H1 (cell line): ENCODE results near the gene FARS2. TPM values are rescaled to one million over a fixed set of nuclear protein-coding genes. Genes with fewer than 3 reads are reported as not detected.

ENCODE experiments used
- CTCF ChIA-PET: fragments of 300-600 bp; sonication (Branson Sonifier 250); formaldehyde crosslinking; loops from one replicate; lab custom pipeline; 2021; ENCODE audit not compliant: partially characterized antibody; lab: Charles Lee
- POLR2A ChIA-PET: fragments of 300-600 bp; sonication (Branson Sonifier 250); formaldehyde crosslinking; loops from one replicate; lab custom pipeline; 2021; ENCODE audit warnings: inconsistent platforms; ENCODE audit not compliant: partially characterized antibody; lab: Charles Lee
- DNase-seq, 2 experiments: peaks; one replicate each; pipeline versions ENCODE4 v3.0.0 to v3.0.0-alpha.2; 2010 to 2022; ENCODE audit warnings: low spot score in 2 of 2, low read depth in 1 of 2, mixed read lengths in 1 of 2
- FAIRE-seq: peaks from 2 replicates; lab custom pipeline; 2011; peaks lifted over from hg19 to GRCh38; lab: Jason Lieb, UNC
- H2AFZ ChIP-seq: 2 replicates; pipeline ENCODE4 v1.8.1; 2012; ENCODE audit warnings: low read length, inconsistent platforms
- H2AK5ac ChIP-seq: 2 replicates; pipeline ENCODE4 v1.6.1; 2013; ENCODE audit warnings: low read depth, low read length
- H2BK120ac ChIP-seq: replicated peaks from 2 replicates; pipeline ENCODE3; 2013; ENCODE audit warnings: low read depth, low read length, inconsistent platforms
- H2BK12ac ChIP-seq: 2 replicates; pipeline ENCODE4 v1.6.1; 2013; ENCODE audit warnings: low read depth, low read length
- H2BK15ac ChIP-seq: 2 replicates; pipeline ENCODE4 v1.6.1; 2013; ENCODE audit warnings: low read length
- H2BK20ac ChIP-seq: 2 replicates; pipeline ENCODE4 v1.6.1; 2013; ENCODE audit warnings: low read length
- H2BK5ac ChIP-seq: 2 replicates; pipeline ENCODE4 v1.6.1; 2013; ENCODE audit warnings: low read depth, low read length
- H3K14ac ChIP-seq: 2 replicates; pipeline ENCODE4 v1.6.1; 2013; ENCODE audit warnings: inconsistent platforms; ENCODE audit not compliant: insufficient read length
- H3K18ac ChIP-seq: 2 replicates; pipeline ENCODE4 v1.6.1; 2013; ENCODE audit warnings: low read length; ENCODE audit errors: extremely low read depth
- H3K23ac ChIP-seq: 2 replicates; pipeline ENCODE4 v1.6.1; 2013; ENCODE audit warnings: inconsistent platforms; ENCODE audit not compliant: insufficient read length
- H3K23me2 ChIP-seq: 2 replicates; pipeline ENCODE4 v1.6.1; 2013; ENCODE audit warnings: low read depth, low read length
- H3K27ac ChIP-seq: 2 replicates; pipeline ENCODE4 v1.6.1; 2011; ENCODE audit warnings: low read depth, low read length, inconsistent platforms
- H3K27me3 ChIP-seq, 4 experiments: replicated peaks in 1 of 4; 1 replicate in 1 of 4; 2 replicates in 3 of 4; pipeline versions ENCODE4 v1.6.1 to v1.8.1; 2011 to 2013; ENCODE audit warnings: low read length in 3 of 4, mild to moderate bottlenecking in 3 of 4, inconsistent platforms in 2 of 4, mixed read lengths in 2 of 4, moderate library complexity in 1 of 4; ENCODE audit not compliant: control insufficient read depth in 3 of 4, insufficient read depth in 3 of 4; ENCODE audit errors: extremely low read depth in 1 of 4
- H3K36me3 ChIP-seq, 4 experiments: 2 replicates each; pipeline versions ENCODE4 v1.6.1 to v1.8.1; 2011 to 2013; ENCODE audit warnings: mild to moderate bottlenecking in 4 of 4, low read length in 3 of 4, moderate library complexity in 2 of 4, control low read depth in 1 of 4, inconsistent platforms in 1 of 4; ENCODE audit not compliant: insufficient read depth in 4 of 4, control insufficient read depth in 2 of 4
- H3K4ac ChIP-seq: replicated peaks from 2 replicates; pipeline ENCODE3; 2013; ENCODE audit warnings: low read length, low read depth, mixed read lengths, inconsistent platforms; ENCODE audit not compliant: insufficient read length
- H3K4me1 ChIP-seq, 4 experiments: replicated peaks in 1 of 4; 1 replicate in 1 of 4; 2 replicates in 3 of 4; pipeline versions ENCODE4 v1.6.1 to v1.8.1; 2011 to 2013; ENCODE audit warnings: low read length in 3 of 4, inconsistent platforms in 2 of 4, mixed read lengths in 1 of 4; ENCODE audit not compliant: insufficient read depth in 4 of 4, control insufficient read depth in 3 of 4
- H3K4me2 ChIP-seq, 2 experiments: 2 replicates each; pipeline versions ENCODE4 v1.6.1 to v1.8.1; 2011 to 2013; ENCODE audit warnings: low read depth in 2 of 2, low read length in 2 of 2, control low read depth in 1 of 2, inconsistent platforms in 1 of 2, mild to moderate bottlenecking in 1 of 2; ENCODE audit not compliant: insufficient read depth in 1 of 2
- H3K4me3 ChIP-seq, 4 experiments: fragments of 200-600, 300-600 bp in 1 of 4; sonication (generic), shearing (Covaris generic), sonication (Bioruptor Twin) in 1 of 4; 2 replicates each; pipeline versions ENCODE4 v1.5.1 to v1.8.1; 2011 to 2016; ENCODE audit warnings: low read length in 4 of 4, low read depth in 3 of 4, control low read depth in 2 of 4, inconsistent platforms in 2 of 4, mild to moderate bottlenecking in 2 of 4, mixed read lengths in 1 of 4, moderate library complexity in 1 of 4; ENCODE audit not compliant: insufficient read depth in 2 of 4; ENCODE audit errors: extremely low read depth in 1 of 4
- H3K56ac ChIP-seq: replicated peaks from 2 replicates; pipeline ENCODE3; 2013; ENCODE audit warnings: low read depth, mild to moderate bottlenecking, mixed read lengths, low read length, inconsistent platforms; ENCODE audit not compliant: insufficient read length
- H3K79me1 ChIP-seq: 2 replicates; pipeline ENCODE4 v1.6.1; 2013; ENCODE audit warnings: low read depth, low read length, control low read depth
- H3K79me2 ChIP-seq, 2 experiments: 2 replicates each; pipeline versions ENCODE4 v1.6.1 to v1.8.1; 2012 to 2013; ENCODE audit warnings: low read length in 2 of 2, mild to moderate bottlenecking in 2 of 2, inconsistent platforms in 1 of 2; ENCODE audit not compliant: insufficient read depth in 2 of 2, control insufficient read depth in 1 of 2
- H3K9ac ChIP-seq, 4 experiments: replicated peaks in 1 of 4; 1 replicate in 1 of 4; 2 replicates in 3 of 4; pipeline versions ENCODE4 v1.6.1 to v1.8.1; 2011 to 2013; ENCODE audit warnings: low read depth in 3 of 4, low read length in 3 of 4, control low read depth in 2 of 4, mild to moderate bottlenecking in 2 of 4, moderate library complexity in 2 of 4, inconsistent platforms in 1 of 4; ENCODE audit errors: extremely low read depth in 1 of 4
- H3K9me3 ChIP-seq, 2 experiments: 2 replicates each; pipeline versions ENCODE4 v1.6.1 to v1.8.1; 2012 to 2013; ENCODE audit warnings: mild to moderate bottlenecking in 2 of 2, moderate library complexity in 2 of 2, control low read depth in 1 of 2, inconsistent platforms in 1 of 2, low read depth in 1 of 2, low read length in 1 of 2, mixed read lengths in 1 of 2; ENCODE audit not compliant: insufficient read depth in 2 of 2
- H4K20me1 ChIP-seq, 2 experiments: replicated peaks in 1 of 2; 2 replicates each; pipeline versions ENCODE3 to v1.8.1; 2011 to 2013; ENCODE audit warnings: inconsistent platforms in 2 of 2, low read length in 2 of 2, mild to moderate bottlenecking in 1 of 2; ENCODE audit not compliant: insufficient read depth in 2 of 2, control insufficient read depth in 1 of 2
- H4K5ac ChIP-seq: 2 replicates; pipeline ENCODE4 v1.6.1; 2013; ENCODE audit warnings: low read length, low read depth, mixed read lengths, inconsistent platforms; ENCODE audit not compliant: insufficient read length
- H4K8ac ChIP-seq: 2 replicates; pipeline ENCODE4 v1.8.0; 2013; ENCODE audit warnings: mild to moderate bottlenecking, moderate library complexity, low read length, inconsistent platforms; ENCODE audit not compliant: insufficient read depth; ENCODE audit errors: extremely low read depth
- H4K91ac ChIP-seq: replicated peaks from 2 replicates; pipeline ENCODE3; 2013; ENCODE audit warnings: low read length, mixed read lengths, inconsistent platforms; ENCODE audit not compliant: insufficient read length
- ASH2L ChIP-seq: fragments of 200-600, 300-600 bp; sonication (generic); IDR thresholded peaks from one replicate; pipeline ENCODE4 v1.7.1; 2017; ENCODE audit warnings: low read length
- CTBP2 ChIP-seq: IDR thresholded peaks from 2 replicates; pipeline ENCODE4 v1.7.0; 2011; ENCODE audit warnings: borderline replicate concordance, mild to moderate bottlenecking, moderate library complexity, mixed read lengths, low read length; ENCODE audit not compliant: insufficient read depth, insufficient read length
- EGR1 ChIP-seq: IDR thresholded peaks from 2 replicates; pipeline ENCODE4 v1.6.1; 2011; ENCODE audit warnings: low read depth, low read length, borderline replicate concordance
- EP300 ChIP-seq, 2 experiments: IDR thresholded peaks; 1 replicate in 1 of 2; 2 replicates in 1 of 2; pipeline ENCODE4 v1.6.1; 2011 to 2012; ENCODE audit warnings: low read depth in 2 of 2, low read length in 2 of 2, mild to moderate bottlenecking in 2 of 2, borderline replicate concordance in 1 of 2, inconsistent platforms in 1 of 2, moderate library complexity in 1 of 2
- EZH2 ChIP-seq: fragments of 200-600 bp; sonication (generic); IDR thresholded peaks from 2 replicates; pipeline ENCODE4 v1.7.1; 2012; ENCODE audit warnings: low read depth, mild to moderate bottlenecking, moderate library complexity, low read length, inconsistent platforms; ENCODE audit not compliant: severe bottlenecking
- JUND ChIP-seq: IDR thresholded peaks from 2 replicates; pipeline ENCODE4 v1.6.1; 2011; ENCODE audit warnings: mild to moderate bottlenecking, improper control_type of control experiment, low read length
- POLR2AphosphoS5 ChIP-seq: IDR thresholded peaks from 2 replicates; pipeline ENCODE4 v1.6.1; 2011; ENCODE audit warnings: low read depth, low read length
- POU5F1 ChIP-seq: IDR thresholded peaks from 2 replicates; pipeline ENCODE4 v1.6.1; 2011; ENCODE audit warnings: low read depth, mild to moderate bottlenecking, low read length, moderate library complexity
- SP1 ChIP-seq: IDR thresholded peaks from 2 replicates; pipeline ENCODE4 v1.6.1; 2011; ENCODE audit warnings: low read depth, low read length
- SRF ChIP-seq: IDR thresholded peaks from 2 replicates; pipeline ENCODE4 v1.6.1; 2011; ENCODE audit warnings: mild to moderate bottlenecking, low read depth, low read length, moderate library complexity
- TBP ChIP-seq: IDR thresholded peaks from 2 replicates; pipeline ENCODE4 v1.6.1; 2011; ENCODE audit warnings: low read depth, low read length, improper control_type of control experiment
- ZNF274 ChIP-seq: IDR thresholded peaks from 2 replicates; pipeline ENCODE4 v1.7.0; 2012; ENCODE audit warnings: low read length, borderline replicate concordance; ENCODE audit errors: extremely low read depth
- WGBS, 2 experiments: shearing (Covaris generic) in 1 of 2; methylation state at CpG; one replicate each; pipeline versions ENCODE4 v1.1.6 to v1.1.7; 2013 to 2015; ENCODE audit warnings: low lambda C conversion rate in 2 of 2, mixed read lengths in 2 of 2, inconsistent platforms in 1 of 2, low coverage in 1 of 2, missing lambda C conversion rate in 1 of 2; ENCODE audit not compliant: insufficient replicate concordance in 2 of 2, insufficient coverage in 1 of 2, insufficient read length in 1 of 2; ENCODE audit errors: extremely low coverage in 1 of 2, missing lambda C conversion rate in 1 of 2; 5-methylcytosine and 5-hydroxymethylcytosine counted together
- polyA plus RNA-seq, 7 experiments: library from polyadenylated mRNA; depleted of rRNA in 3 of 7; stranded (reverse) in 5 of 7; unstranded in 2 of 7; fragments of >200 nt in 5 of 7; fragments of 200-250 nt in 2 of 7; gene quantifications; 1 replicate in 5 of 7; 2 replicates in 1 of 7; 4 replicates in 1 of 7; pipeline versions ENCODE4 v1.2.1 to v1.2.3, GENCODE V29; 2011 to 2013; ENCODE audit warnings: missing spikeins in 2 of 7, mixed read lengths in 2 of 7
- total RNA-seq: library from RNA; stranded (reverse); fragmentation: NEBNext Ultra II Directional; extraction: Animal tissue kit (Norgen Biotek cat#: 25700); gene quantifications from 2 replicates; pipeline ENCODE4 v1.2.1, GENCODE V29; 2021

The FARS2 gene
- total and polyA plus RNA-seq, 2 of the 8 experiments (the other 6 are each of a cell fraction or from before 2014, with no cell fraction given): 11.7 to 14.4 TPM

GRCh38 chr6:5567890-5568289, 306.6 kb downstream of the FARS2 start:
- Histone ChIP-seq H3K36me3 (no peaks in the 10 kb centered on the region), H2BK5ac (no peak overlapping the region), H3K4me3 (no peak overlapping the region), H3K18ac (no peak overlapping the region), H3K27me3 (no peaks in the 10 kb centered on the region), H2BK15ac (no peak overlapping the region), H4K8ac (no peak overlapping the region), H3K23me2 (peaks cover 2% of the 10 kb centered on the region; the same call in 1 of the 2 replicates), H2AFZ (no peak overlapping the region), H2BK120ac (no peak overlapping the region), H2BK20ac (no peak overlapping the region), H3K79me2 (no peaks in the 10 kb centered on the region), H3K27ac (no peak overlapping the region), H2BK12ac (no peak overlapping the region), H3K9me3 (peaks cover 0 to 2% of the 10 kb centered on the region in 2 experiments; a peak in 1 of 4 replicates), H3K56ac (no peak overlapping the region), H3K14ac (no peak overlapping the region), H4K5ac (no peak overlapping the region), H3K79me1 (no peaks in the 10 kb centered on the region), H3K4me1 (peaks cover 0 to 7% (median 4%) of the 10 kb centered on the region in 4 experiments; a peak in 3 of 7 replicates), H3K4ac (no peak overlapping the region), H4K20me1 (no peaks in the 10 kb centered on the region), H2AK5ac (no peak overlapping the region), H3K9ac (no peak overlapping the region), H3K4me2 (no peak overlapping the region), H4K91ac (no peak overlapping the region), H3K23ac (no peak overlapping the region)
- no peak for DNase-seq
- FAIRE-seq: no peak
- POLR2A ChIA-PET: no interaction called here
- 91% methylated on average over 2 of the region's 2 CpGs; no CpG with 5 or more reads in 1 of the 2 experiments for WGBS, 2 experiments
- CTCF ChIA-PET: interaction anchor here (0.6 to 1.1 kb wide), 2 partner anchors 10 to 808 kb away, joined by 3 to 4 read pairs; no protein-coding TSS in a partner anchor
- TF ChIP-seq EGR1: no peak
- TF ChIP-seq JUND: no peak
- no peak for TF ChIP-seq TBP
- no peak for TF ChIP-seq CTBP2
- TF ChIP-seq ASH2L: no peak
- no peak for TF ChIP-seq EP300 (IDR thresholded peaks at IDR 0.05; ENCODE audit: borderline replicate concordance in 1 of 2, low read depth in 2 of 2, low read length in 2 of 2)
- TF ChIP-seq SRF: no peak
- no peak for TF ChIP-seq EZH2
- TF ChIP-seq POU5F1: no peak
- no peak for TF ChIP-seq ZNF274
- TF ChIP-seq POLR2AphosphoS5: no peak
- no peak for TF ChIP-seq SP1
